Testis (tissue), 2 donors: ENCODE results near the gene FSIP1.

Experiments
- POLR2A ChIP-seq: fragments of 450-650 bp; IDR thresholded peaks from one replicate; pipeline ENCODE4 v1.6.1; 2017; ENCODE audit warnings: antibody characterized with exemption, mild to moderate bottlenecking, moderate library complexity
- TF ChIP-seq, protein P1 (sequence below), 3 experiments: fragments of 450-650 bp in 2 of 3; fragments of 200-600 bp in 1 of 3; sonication (generic) in 1 of 3; IDR thresholded peaks; one replicate each; pipeline ENCODE4 v1.5.1; 2016 to 2019; ENCODE audit warnings: antibody characterized with exemption in 3 of 3, mild to moderate bottlenecking in 2 of 3, moderate library complexity in 1 of 3

DNA sequence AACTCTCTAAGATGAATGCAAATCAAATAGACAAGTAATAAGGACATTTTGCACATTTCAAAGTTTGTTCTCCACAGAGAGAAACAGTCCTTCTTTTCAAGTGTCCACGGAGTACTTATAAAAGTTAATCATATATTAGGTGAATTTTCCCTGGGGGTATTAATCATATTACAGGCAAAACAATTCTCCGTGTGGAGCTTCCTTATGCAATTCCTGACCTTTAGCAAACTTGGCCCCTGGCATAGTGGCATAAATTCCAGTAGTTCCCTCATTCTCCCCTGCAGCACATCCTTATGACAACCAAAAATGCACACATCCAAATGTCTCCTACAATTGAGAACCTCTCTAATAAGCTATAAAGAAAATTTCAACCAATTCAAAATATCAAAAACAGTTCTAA is 34.4 kb downstream of the FSIP1 start:
- TF ChIP-seq, protein P1, sequence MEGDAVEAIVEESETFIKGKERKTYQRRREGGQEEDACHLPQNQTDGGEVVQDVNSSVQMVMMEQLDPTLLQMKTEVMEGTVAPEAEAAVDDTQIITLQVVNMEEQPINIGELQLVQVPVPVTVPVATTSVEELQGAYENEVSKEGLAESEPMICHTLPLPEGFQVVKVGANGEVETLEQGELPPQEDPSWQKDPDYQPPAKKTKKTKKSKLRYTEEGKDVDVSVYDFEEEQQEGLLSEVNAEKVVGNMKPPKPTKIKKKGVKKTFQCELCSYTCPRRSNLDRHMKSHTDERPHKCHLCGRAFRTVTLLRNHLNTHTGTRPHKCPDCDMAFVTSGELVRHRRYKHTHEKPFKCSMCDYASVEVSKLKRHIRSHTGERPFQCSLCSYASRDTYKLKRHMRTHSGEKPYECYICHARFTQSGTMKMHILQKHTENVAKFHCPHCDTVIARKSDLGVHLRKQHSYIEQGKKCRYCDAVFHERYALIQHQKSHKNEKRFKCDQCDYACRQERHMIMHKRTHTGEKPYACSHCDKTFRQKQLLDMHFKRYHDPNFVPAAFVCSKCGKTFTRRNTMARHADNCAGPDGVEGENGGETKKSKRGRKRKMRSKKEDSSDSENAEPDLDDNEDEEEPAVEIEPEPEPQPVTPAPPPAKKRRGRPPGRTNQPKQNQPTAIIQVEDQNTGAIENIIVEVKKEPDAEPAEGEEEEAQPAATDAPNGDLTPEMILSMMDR (IDR thresholded peaks at IDR 0.05), result no peak
- TF ChIP-seq POLR2A, result no peak
